Testis (tissue), 2 donors: ENCODE measurements around the gene FER1L5.

Experiments
- POLR2A ChIP-seq: fragments of 450-650 bp; IDR thresholded peaks from one replicate; pipeline ENCODE4 v1.6.1; 2017; ENCODE audit warnings: antibody characterized with exemption, mild to moderate bottlenecking, moderate library complexity
- TF ChIP-seq, protein P1 (sequence below), 3 experiments: fragments of 450-650 bp in 2 of 3; fragments of 200-600 bp in 1 of 3; sonication (generic) in 1 of 3; IDR thresholded peaks; one replicate each; pipeline ENCODE4 v1.5.1; 2016 to 2019; ENCODE audit warnings: antibody characterized with exemption in 3 of 3, mild to moderate bottlenecking in 2 of 3, moderate library complexity in 1 of 3

- TF ChIP-seq, protein P1, sequence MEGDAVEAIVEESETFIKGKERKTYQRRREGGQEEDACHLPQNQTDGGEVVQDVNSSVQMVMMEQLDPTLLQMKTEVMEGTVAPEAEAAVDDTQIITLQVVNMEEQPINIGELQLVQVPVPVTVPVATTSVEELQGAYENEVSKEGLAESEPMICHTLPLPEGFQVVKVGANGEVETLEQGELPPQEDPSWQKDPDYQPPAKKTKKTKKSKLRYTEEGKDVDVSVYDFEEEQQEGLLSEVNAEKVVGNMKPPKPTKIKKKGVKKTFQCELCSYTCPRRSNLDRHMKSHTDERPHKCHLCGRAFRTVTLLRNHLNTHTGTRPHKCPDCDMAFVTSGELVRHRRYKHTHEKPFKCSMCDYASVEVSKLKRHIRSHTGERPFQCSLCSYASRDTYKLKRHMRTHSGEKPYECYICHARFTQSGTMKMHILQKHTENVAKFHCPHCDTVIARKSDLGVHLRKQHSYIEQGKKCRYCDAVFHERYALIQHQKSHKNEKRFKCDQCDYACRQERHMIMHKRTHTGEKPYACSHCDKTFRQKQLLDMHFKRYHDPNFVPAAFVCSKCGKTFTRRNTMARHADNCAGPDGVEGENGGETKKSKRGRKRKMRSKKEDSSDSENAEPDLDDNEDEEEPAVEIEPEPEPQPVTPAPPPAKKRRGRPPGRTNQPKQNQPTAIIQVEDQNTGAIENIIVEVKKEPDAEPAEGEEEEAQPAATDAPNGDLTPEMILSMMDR (IDR thresholded peaks at IDR 0.05): no peak
- TF ChIP-seq POLR2A: no peak
These were observed 104.6 kb downstream of the FER1L5 start for GRCh38 chr2:96747061-96747617.
